Neural progenitor cell (in vitro differentiated cells): ENCODE measurements around the gene DCHS1.

Source experiments
- CTCF ChIP-seq: fragments of 200-600 bp; sonication (generic); IDR thresholded peaks from 2 replicates; pipeline ENCODE4 v1.5.1; 2017; ENCODE audit warnings: antibody characterized with exemption, mild to moderate bottlenecking
- EZH2 ChIP-seq: fragments of 200-600 bp; sonication (generic); IDR thresholded peaks from 2 replicates; pipeline ENCODE4 v1.6.1; 2017; ENCODE audit warnings: antibody characterized with exemption, mild to moderate bottlenecking, moderate library complexity

GRCh38 chr11:6635082-6635932, 20.3 kb downstream of the DCHS1 start:
- TF ChIP-seq CTCF (no peak), EZH2 (no peak)
